ENCODE results near the gene SDCCAG8.

DNA sequence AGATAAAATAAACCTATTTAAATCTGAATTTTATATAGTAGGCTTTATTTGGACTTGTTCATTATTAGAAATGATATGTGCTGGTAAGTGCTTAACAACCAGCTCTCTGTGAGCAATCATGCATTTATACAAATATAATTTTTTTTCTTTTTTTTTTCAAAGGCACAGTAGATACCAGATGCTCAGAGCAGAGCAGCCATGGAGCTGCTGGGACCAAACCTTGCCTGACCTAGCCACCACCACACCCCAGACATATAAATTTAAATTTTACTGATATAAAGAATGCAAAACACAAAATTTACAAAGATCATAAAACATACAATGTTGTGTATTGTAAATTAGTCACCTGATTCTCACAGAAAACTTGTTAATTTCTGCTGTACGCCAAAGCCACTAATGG, 290.6 kb downstream of the SDCCAG8 start:
- TF ChIP-seq, protein P1, sequence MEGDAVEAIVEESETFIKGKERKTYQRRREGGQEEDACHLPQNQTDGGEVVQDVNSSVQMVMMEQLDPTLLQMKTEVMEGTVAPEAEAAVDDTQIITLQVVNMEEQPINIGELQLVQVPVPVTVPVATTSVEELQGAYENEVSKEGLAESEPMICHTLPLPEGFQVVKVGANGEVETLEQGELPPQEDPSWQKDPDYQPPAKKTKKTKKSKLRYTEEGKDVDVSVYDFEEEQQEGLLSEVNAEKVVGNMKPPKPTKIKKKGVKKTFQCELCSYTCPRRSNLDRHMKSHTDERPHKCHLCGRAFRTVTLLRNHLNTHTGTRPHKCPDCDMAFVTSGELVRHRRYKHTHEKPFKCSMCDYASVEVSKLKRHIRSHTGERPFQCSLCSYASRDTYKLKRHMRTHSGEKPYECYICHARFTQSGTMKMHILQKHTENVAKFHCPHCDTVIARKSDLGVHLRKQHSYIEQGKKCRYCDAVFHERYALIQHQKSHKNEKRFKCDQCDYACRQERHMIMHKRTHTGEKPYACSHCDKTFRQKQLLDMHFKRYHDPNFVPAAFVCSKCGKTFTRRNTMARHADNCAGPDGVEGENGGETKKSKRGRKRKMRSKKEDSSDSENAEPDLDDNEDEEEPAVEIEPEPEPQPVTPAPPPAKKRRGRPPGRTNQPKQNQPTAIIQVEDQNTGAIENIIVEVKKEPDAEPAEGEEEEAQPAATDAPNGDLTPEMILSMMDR (IDR thresholded peaks at IDR 0.05) = no peak
- TF ChIP-seq POLR2AphosphoS5 (IDR thresholded peaks at IDR 0.05) (no peak), POLR2A (IDR thresholded peaks at IDR 0.05) (no peak)

Data from gastroesophageal sphincter (tissue), 3 donors.